MM.1S (cell line): ENCODE results near the gene NXN.

Experiments
- CTCF ChIP-seq: fragments of 300-600 bp; sonication (generic); IDR thresholded peaks from 2 replicates; pipeline ENCODE4 v1.5.1; 2016; ENCODE audit warnings: antibody characterized with exemption, low read length, mixed read lengths
- EZH2phosphoT487 ChIP-seq: fragments of 300-600 bp; sonication (generic); IDR thresholded peaks from 2 replicates; pipeline ENCODE4 v1.6.1; 2018; ENCODE audit warnings: antibody characterized with exemption, low read length

DNA sequence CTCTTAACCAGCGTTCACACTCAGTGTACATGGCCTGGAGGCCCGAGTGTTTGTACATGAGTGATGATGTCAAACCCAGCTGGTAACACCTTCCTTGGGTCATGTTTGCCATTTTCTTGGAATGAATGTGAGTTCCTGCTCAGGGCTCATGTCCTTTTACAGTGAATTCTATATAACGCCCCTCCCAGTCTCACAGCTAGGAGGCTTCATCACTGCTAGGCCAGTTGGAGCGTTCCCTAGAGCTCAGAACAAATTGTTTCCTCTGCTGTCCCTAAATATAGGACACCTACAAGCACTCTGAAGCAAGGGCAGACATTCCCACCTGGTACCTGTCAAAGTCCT, 22.8 kb upstream of the NXN start:
- TF ChIP-seq EZH2phosphoT487: no peak
- no peak for TF ChIP-seq CTCF
